Measurements from ENCODE around the gene MIER3.

Gene MIER3

GRCh38 chr5:56898213-56898612 is 53.7 kb downstream of the MIER3 start:
- Histone ChIP-seq H3K27me3 (ENCODE audit: control insufficient read depth in 1 of 2, insufficient read depth in 2 of 2, low read length in 2 of 2) (no peaks in the 10 kb centered on the region), H3K4me3 (ENCODE audit: low read length in 2 of 2) (no peak overlapping the region), H3K9ac (ENCODE audit: low read length in 2 of 2) (no peak overlapping the region), H3K27ac (ENCODE audit: low read length) (no peak overlapping the region), H3K4me1 (ENCODE audit: control insufficient read depth, insufficient read depth, low read length) (no peaks in the 10 kb centered on the region), H3K36me3 (ENCODE audit: control insufficient read depth in 2 of 2, insufficient read depth in 2 of 2, low read length in 2 of 2) (peaks cover 3% of the 10 kb centered on the region in 2 donors), H3K9me3 (ENCODE audit: control insufficient read depth in 2 of 2, low read length in 2 of 2) (no peaks in the 10 kb centered on the region)

GRCh38 chr5:56896763-56897162 is 55.2 kb downstream of the MIER3 start:
- no peaks in the 10 kb centered on the region for H3K27me3 ChIP-seq (ENCODE audit: control insufficient read depth in 1 of 2, insufficient read depth in 2 of 2, low read length in 2 of 2)
- H3K4me1 ChIP-seq (ENCODE audit: control insufficient read depth, insufficient read depth, low read length), result no peaks in the 10 kb centered on the region
- peaks cover 3% of the 10 kb centered on the region in 2 donors for H3K36me3 ChIP-seq (ENCODE audit: control insufficient read depth in 2 of 2, insufficient read depth in 2 of 2, low read length in 2 of 2)
- no peak overlapping the region for H3K9ac ChIP-seq (ENCODE audit: low read length in 2 of 2)
- H3K4me3 ChIP-seq (ENCODE audit: low read length in 2 of 2), result no peak overlapping the region
- no peaks in the 10 kb centered on the region for H3K9me3 ChIP-seq (ENCODE audit: control insufficient read depth in 2 of 2, low read length in 2 of 2)
- H3K27ac ChIP-seq (ENCODE audit: low read length), result no peak overlapping the region

- H3K27ac ChIP-seq (ENCODE audit: low read length), result no peak overlapping the region
- H3K9ac ChIP-seq (ENCODE audit: low read length in 2 of 2), result no peak overlapping the region
- no peaks in the 10 kb centered on the region for H3K4me1 ChIP-seq (ENCODE audit: control insufficient read depth, insufficient read depth, low read length)
- H3K27me3 ChIP-seq (ENCODE audit: control insufficient read depth in 1 of 2, insufficient read depth in 2 of 2, low read length in 2 of 2), result no peaks in the 10 kb centered on the region
- no peaks in the 10 kb centered on the region for H3K9me3 ChIP-seq (ENCODE audit: control insufficient read depth in 2 of 2, low read length in 2 of 2)
- peaks cover 3 to 6% of the 10 kb centered on the region in 2 donors for H3K36me3 ChIP-seq (ENCODE audit: control insufficient read depth in 2 of 2, insufficient read depth in 2 of 2, low read length in 2 of 2)
- no peak overlapping the region for H3K4me3 ChIP-seq (ENCODE audit: low read length in 2 of 2)
Measured at GRCh38 chr5:56893251-56893951, 58.5 kb downstream of the MIER3 start.

GRCh38 chr5:56881571-56881970 is 70.4 kb downstream of the MIER3 start:
- Histone ChIP-seq H3K9me3 (ENCODE audit: control insufficient read depth in 2 of 2, low read length in 2 of 2) (no peaks in the 10 kb centered on the region), H3K36me3 (ENCODE audit: control insufficient read depth in 2 of 2, insufficient read depth in 2 of 2, low read length in 2 of 2) (peaks cover 21 to 26% of the 10 kb centered on the region in 2 donors), H3K4me1 (ENCODE audit: control insufficient read depth, insufficient read depth, low read length) (no peaks in the 10 kb centered on the region), H3K4me3 (ENCODE audit: low read length in 2 of 2) (no peak overlapping the region), H3K27me3 (ENCODE audit: control insufficient read depth in 1 of 2, insufficient read depth in 2 of 2, low read length in 2 of 2) (no peaks in the 10 kb centered on the region), H3K27ac (ENCODE audit: low read length) (no peak overlapping the region), H3K9ac (ENCODE audit: low read length in 2 of 2) (no peak overlapping the region)

- H3K27ac ChIP-seq (ENCODE audit: low read length), result no peak overlapping the region
- no peaks in the 10 kb centered on the region for H3K4me1 ChIP-seq (ENCODE audit: control insufficient read depth, insufficient read depth, low read length)
- H3K9me3 ChIP-seq (ENCODE audit: control insufficient read depth in 2 of 2, low read length in 2 of 2), result no peaks in the 10 kb centered on the region
- H3K4me3 ChIP-seq (ENCODE audit: low read length in 2 of 2), result no peak overlapping the region
- no peaks in the 10 kb centered on the region for H3K27me3 ChIP-seq (ENCODE audit: control insufficient read depth in 1 of 2, insufficient read depth in 2 of 2, low read length in 2 of 2)
- H3K9ac ChIP-seq (ENCODE audit: low read length in 2 of 2), result no peak overlapping the region
- H3K36me3 ChIP-seq (ENCODE audit: control insufficient read depth in 2 of 2, insufficient read depth in 2 of 2, low read length in 2 of 2), result peaks cover 12% of the 10 kb centered on the region in 2 donors
Measured at GRCh38 chr5:56876327-56876726, 75.6 kb downstream of the MIER3 start.

- Histone ChIP-seq H3K4me3 (ENCODE audit: low read length in 2 of 2) (no peak overlapping the region), H3K9me3 (ENCODE audit: control insufficient read depth in 2 of 2, low read length in 2 of 2) (no peaks in the 10 kb centered on the region), H3K36me3 (ENCODE audit: control insufficient read depth in 2 of 2, insufficient read depth in 2 of 2, low read length in 2 of 2) (peaks cover 4 to 7% of the 10 kb centered on the region in 2 donors), H3K27me3 (ENCODE audit: control insufficient read depth in 1 of 2, insufficient read depth in 2 of 2, low read length in 2 of 2) (no peaks in the 10 kb centered on the region), H3K4me1 (ENCODE audit: control insufficient read depth, insufficient read depth, low read length) (no peaks in the 10 kb centered on the region), H3K9ac (ENCODE audit: low read length in 2 of 2) (no peak overlapping the region), H3K27ac (ENCODE audit: low read length) (no peak overlapping the region)
Measured at GRCh38 chr5:56873056-56873455, 78.9 kb downstream of the MIER3 start.

GRCh38 chr5:56871777-56872176 is 80.1 kb downstream of the MIER3 start:
- no peaks in the 10 kb centered on the region for H3K27me3 ChIP-seq (ENCODE audit: control insufficient read depth in 1 of 2, insufficient read depth in 2 of 2, low read length in 2 of 2)
- peaks cover 4 to 7% of the 10 kb centered on the region in 2 donors for H3K36me3 ChIP-seq (ENCODE audit: control insufficient read depth in 2 of 2, insufficient read depth in 2 of 2, low read length in 2 of 2)
- no peak overlapping the region for H3K4me3 ChIP-seq (ENCODE audit: low read length in 2 of 2)
- H3K4me1 ChIP-seq (ENCODE audit: control insufficient read depth, insufficient read depth, low read length), result no peaks in the 10 kb centered on the region
- no peak overlapping the region for H3K27ac ChIP-seq (ENCODE audit: low read length)
- no peak overlapping the region for H3K9ac ChIP-seq (ENCODE audit: low read length in 2 of 2)
- no peaks in the 10 kb centered on the region for H3K9me3 ChIP-seq (ENCODE audit: control insufficient read depth in 2 of 2, low read length in 2 of 2)
